Measurements from ENCODE around the gene CASP6.

The CASP6 gene

GRCh38 chr4:109730619-109731545 lies 27.6 kb upstream of the CASP6 start:
- TF ChIP-seq CTCF (IDR thresholded peaks at IDR 0.05; ENCODE audit: borderline replicate concordance, insufficient read depth, low read depth, low read length): no peak
- peak overlapping the region; percentile 73 for H3K4me3 ChIP-seq (ENCODE audit: low read depth, low read length)

GRCh38 chr4:109729718-109730618 lies 26.7 kb upstream of the CASP6 start, which contains the start of gene PLA2G12A:
Gene PLA2G12A (minus strand): TSS chr4:109730070. CDS start chr4:109729809, 261 bp downstream.
- H3K4me3 ChIP-seq (ENCODE audit: low read depth, low read length): peak within 1 kb of the TSS; percentile 73

DNA sequence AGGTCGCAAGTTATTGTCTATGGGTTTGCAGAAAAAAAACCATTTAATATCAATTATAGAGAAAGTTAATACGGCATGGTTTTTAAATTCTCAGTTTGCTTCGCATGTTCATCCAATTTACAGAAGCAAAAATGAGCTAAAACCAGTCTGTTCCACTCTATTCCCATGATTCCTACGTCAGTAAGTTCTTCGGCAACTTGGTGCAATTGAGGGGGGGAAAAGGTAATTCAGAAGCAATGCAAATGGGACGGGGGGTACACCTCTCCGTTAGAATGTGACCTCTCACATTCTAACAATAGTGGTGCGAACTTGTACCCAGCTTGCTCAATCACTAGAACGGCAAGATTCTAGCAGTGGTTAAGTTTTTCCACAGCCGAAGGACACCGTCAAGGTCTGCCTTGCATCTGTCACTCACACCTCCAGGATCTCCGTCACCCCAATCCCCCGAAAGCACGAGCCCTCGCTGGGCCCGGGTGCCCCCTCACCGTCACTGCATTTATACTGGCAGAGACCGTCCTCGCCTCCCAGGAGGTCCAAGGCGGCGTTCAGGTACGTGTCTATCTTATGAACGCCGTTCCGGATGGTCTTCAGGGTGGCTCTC lies 26.0 kb upstream of the CASP6 start:
- peak overlapping the region; percentile 65 for H3K4me3 ChIP-seq (ENCODE audit: low read depth, low read length)
- no peak for TF ChIP-seq CTCF (IDR thresholded peaks at IDR 0.05; ENCODE audit: borderline replicate concordance, insufficient read depth, low read depth, low read length)

More at GRCh38 chr4:109729718-109730618, 26.7 kb upstream of the CASP6 start, which contains the start of gene PLA2G12A:
- TF ChIP-seq CTCF (IDR thresholded peaks at IDR 0.05; ENCODE audit: borderline replicate concordance, insufficient read depth, low read depth, low read length): no peak

GRCh38 chr4:109728385-109728784 lies 25.1 kb upstream of the CASP6 start:
- no peak overlapping the region for H3K4me3 ChIP-seq (ENCODE audit: low read depth, low read length)
- TF ChIP-seq CTCF (IDR thresholded peaks at IDR 0.05; ENCODE audit: borderline replicate concordance, insufficient read depth, low read depth, low read length): no peak

DNA sequence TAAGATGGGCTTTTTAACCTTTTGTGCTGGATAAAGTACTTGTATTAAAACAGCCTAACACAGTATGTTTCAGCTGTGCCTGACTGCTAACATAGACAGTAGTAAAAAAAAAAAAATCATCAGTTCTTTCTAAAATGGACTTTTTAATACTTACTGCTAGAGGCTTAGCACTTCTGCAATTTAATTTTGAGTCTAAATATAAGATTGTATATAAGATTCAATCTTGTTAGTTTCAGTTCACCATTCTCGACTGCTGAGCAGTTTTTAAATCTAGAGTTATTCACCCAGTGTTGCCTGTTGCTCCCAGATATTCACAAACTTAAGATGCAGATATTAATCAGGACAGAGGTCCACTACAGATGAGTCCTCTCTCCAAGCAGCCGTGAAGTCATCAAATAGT lies 19.9 kb upstream of the CASP6 start:
- no peak for TF ChIP-seq CTCF (IDR thresholded peaks at IDR 0.05; ENCODE audit: borderline replicate concordance, insufficient read depth, low read depth, low read length)
- H3K4me3 ChIP-seq (ENCODE audit: low read depth, low read length): no peak overlapping the region

- no peak for TF ChIP-seq CTCF (IDR thresholded peaks at IDR 0.05; ENCODE audit: borderline replicate concordance, insufficient read depth, low read depth, low read length)
- H3K4me3 ChIP-seq (ENCODE audit: low read depth, low read length): no peak overlapping the region
These were observed 19.1 kb upstream of the CASP6 start for GRCh38 chr4:109722357-109722756.
